Neuron (in vitro differentiated cells): Measurements from ENCODE around the gene STRN3.

Experiments used
- H2AFZ ChIP-seq: one replicate; pipeline ENCODE4 v1.6.1; 2013; ENCODE audit warnings: low read depth, mild to moderate bottlenecking, inconsistent platforms, low read length, moderate library complexity
- H3K27me3 ChIP-seq: one replicate; pipeline ENCODE4 v1.6.1; 2013; ENCODE audit warnings: low read length; ENCODE audit not compliant: insufficient read depth
- H3K36me3 ChIP-seq: one replicate; pipeline ENCODE4 v1.6.1; 2013; ENCODE audit warnings: low read length; ENCODE audit not compliant: insufficient read depth
- H3K4me1 ChIP-seq: one replicate; pipeline ENCODE4 v1.6.1; 2013; ENCODE audit warnings: low read length; ENCODE audit not compliant: insufficient read depth
- H3K4me3 ChIP-seq: 2 replicates; pipeline ENCODE4 v1.5.1; 2013; ENCODE audit warnings: mild to moderate bottlenecking, low read length, moderate library complexity
- H3K9me3 ChIP-seq: one replicate; pipeline ENCODE4 v1.6.1; 2013; ENCODE audit warnings: low read length

Gene STRN3

GRCh38 chr14:30896435-30896834, 129.7 kb downstream of the STRN3 start:
- H3K27me3 ChIP-seq = no peaks in the 10 kb centered on the region
- H3K9me3 ChIP-seq = no peaks in the 10 kb centered on the region
- H3K36me3 ChIP-seq = peaks cover 52% of the 10 kb centered on the region
- H3K4me3 ChIP-seq = no peak overlapping the region
- H2AFZ ChIP-seq = no peak overlapping the region
- H3K4me1 ChIP-seq = no peaks in the 10 kb centered on the region

GRCh38 chr14:30894923-30895515, 131.2 kb downstream of the STRN3 start:
- H3K36me3 ChIP-seq = peaks cover 40% of the 10 kb centered on the region
- no peak overlapping the region for H3K4me3 ChIP-seq
- no peaks in the 10 kb centered on the region for H3K9me3 ChIP-seq
- no peak overlapping the region for H2AFZ ChIP-seq
- no peaks in the 10 kb centered on the region for H3K27me3 ChIP-seq
- no peaks in the 10 kb centered on the region for H3K4me1 ChIP-seq

GRCh38 chr14:30893819-30894218, 132.4 kb downstream of the STRN3 start:
- Histone ChIP-seq H3K36me3 (peaks cover 36% of the 10 kb centered on the region), H3K4me3 (no peak overlapping the region), H3K4me1 (no peaks in the 10 kb centered on the region), H3K9me3 (no peaks in the 10 kb centered on the region), H2AFZ (no peak overlapping the region), H3K27me3 (no peaks in the 10 kb centered on the region)

- Histone ChIP-seq H3K4me3 (no peak overlapping the region), H2AFZ (no peak overlapping the region), H3K4me1 (no peaks in the 10 kb centered on the region), H3K36me3 (peaks cover 10% of the 10 kb centered on the region), H3K9me3 (no peaks in the 10 kb centered on the region), H3K27me3 (no peaks in the 10 kb centered on the region)
These were observed 137.0 kb downstream of the STRN3 start for GRCh38 chr14:30889244-30889594.

GRCh38 chr14:30888480-30889243, 137.5 kb downstream of the STRN3 start:
- H3K27me3 ChIP-seq = no peaks in the 10 kb centered on the region

GRCh38 chr14:30885840-30886740, 140.1 kb downstream of the STRN3 start:
- H3K4me3 ChIP-seq = no peak overlapping the region
- no peak overlapping the region for H2AFZ ChIP-seq
- H3K9me3 ChIP-seq = no peaks in the 10 kb centered on the region
- peaks cover 2% of the 10 kb centered on the region for H3K36me3 ChIP-seq
- no peaks in the 10 kb centered on the region for H3K27me3 ChIP-seq
- H3K4me1 ChIP-seq = no peaks in the 10 kb centered on the region

More at GRCh38 chr14:30888480-30889243, 137.5 kb downstream of the STRN3 start:
- Histone ChIP-seq H3K4me1 (no peaks in the 10 kb centered on the region), H3K4me3 (no peak overlapping the region), H3K9me3 (no peaks in the 10 kb centered on the region), H2AFZ (no peak overlapping the region), H3K36me3 (peaks cover 7% of the 10 kb centered on the region)

- Histone ChIP-seq H3K36me3 (peaks cover 2% of the 10 kb centered on the region), H3K9me3 (no peaks in the 10 kb centered on the region)
These were observed 141.3 kb downstream of the STRN3 start for GRCh38 chr14:30884901-30885300.

GRCh38 chr14:30883508-30884294, 142.5 kb downstream of the STRN3 start:
- H3K36me3 ChIP-seq = peaks cover 2% of the 10 kb centered on the region
- H3K4me1 ChIP-seq = no peaks in the 10 kb centered on the region

More at GRCh38 chr14:30884901-30885300, 141.3 kb downstream of the STRN3 start:
- no peak overlapping the region for H2AFZ ChIP-seq
- no peaks in the 10 kb centered on the region for H3K4me1 ChIP-seq
- H3K27me3 ChIP-seq = no peaks in the 10 kb centered on the region
- no peak overlapping the region for H3K4me3 ChIP-seq

GRCh38 chr14:30882431-30882830, 143.7 kb downstream of the STRN3 start:
- Histone ChIP-seq H3K36me3 (peaks cover 2% of the 10 kb centered on the region), H3K9me3 (no peaks in the 10 kb centered on the region), H3K4me1 (no peaks in the 10 kb centered on the region), H2AFZ (no peak overlapping the region), H3K4me3 (no peak overlapping the region), H3K27me3 (no peaks in the 10 kb centered on the region)

More at GRCh38 chr14:30883508-30884294, 142.5 kb downstream of the STRN3 start:
- Histone ChIP-seq H2AFZ (no peak overlapping the region), H3K4me3 (no peak overlapping the region), H3K27me3 (no peaks in the 10 kb centered on the region), H3K9me3 (no peaks in the 10 kb centered on the region)

- H3K9me3 ChIP-seq = no peaks in the 10 kb centered on the region
- H3K4me3 ChIP-seq = no peak overlapping the region
- H3K4me1 ChIP-seq = no peaks in the 10 kb centered on the region
- H3K27me3 ChIP-seq = peaks cover 28% of the 10 kb centered on the region
- H3K36me3 ChIP-seq = no peaks in the 10 kb centered on the region
- no peak overlapping the region for H2AFZ ChIP-seq
These were observed 149.5 kb downstream of the STRN3 start for GRCh38 chr14:30876692-30877091.

- H2AFZ ChIP-seq = no peak overlapping the region
- no peaks in the 10 kb centered on the region for H3K4me1 ChIP-seq
- no peaks in the 10 kb centered on the region for H3K9me3 ChIP-seq
- H3K4me3 ChIP-seq = no peak overlapping the region
- H3K36me3 ChIP-seq = no peaks in the 10 kb centered on the region
- peaks cover 28% of the 10 kb centered on the region for H3K27me3 ChIP-seq
These were observed 150.5 kb downstream of the STRN3 start for GRCh38 chr14:30875788-30876053.

- Histone ChIP-seq H3K4me3 (peak overlapping the region; percentile 59), H2AFZ (peak overlapping the region; percentile 99), H3K36me3 (no peaks in the 10 kb centered on the region), H3K4me1 (no peaks in the 10 kb centered on the region), H3K27me3 (peaks cover 28% of the 10 kb centered on the region), H3K9me3 (no peaks in the 10 kb centered on the region)
These were observed 151.0 kb downstream of the STRN3 start for GRCh38 chr14:30874999-30875787.
